HG02981 (cell line): ENCODE measurements around the gene MRPL30.
"Not testable (repeated sequence)": the region's sequence is repeated elsewhere in the genome, so short reads cannot be mapped to it uniquely, and the experiment has no call there.

Source experiments
- ATAC-seq: cut with Tn5 transposase; IDR thresholded peaks from one replicate; pipeline ENCODE4 v1.9.1; 2021; ENCODE audit warnings: mild to moderate bottlenecking, moderate library complexity; ENCODE audit not compliant: unreplicated experiment

The MRPL30 gene

GRCh38 chr2:99180755-99181623 lies at the start of gene MRPL30, which contains the start of gene MITD1:
TSS of gene MRPL30 (plus strand) at chr2:99181184. CDS start at chr2:99186204, 5,020 bp downstream.
TSS of gene MITD1 (minus strand) at chr2:99181058. CDS start at chr2:99180981, 77 bp downstream.
- ATAC-seq = peak; percentile 87

- ATAC-seq = not testable (repeated sequence)
These were observed 45.9 kb upstream of the MRPL30 start for GRCh38 chr2:99135044-99135556.

DNA sequence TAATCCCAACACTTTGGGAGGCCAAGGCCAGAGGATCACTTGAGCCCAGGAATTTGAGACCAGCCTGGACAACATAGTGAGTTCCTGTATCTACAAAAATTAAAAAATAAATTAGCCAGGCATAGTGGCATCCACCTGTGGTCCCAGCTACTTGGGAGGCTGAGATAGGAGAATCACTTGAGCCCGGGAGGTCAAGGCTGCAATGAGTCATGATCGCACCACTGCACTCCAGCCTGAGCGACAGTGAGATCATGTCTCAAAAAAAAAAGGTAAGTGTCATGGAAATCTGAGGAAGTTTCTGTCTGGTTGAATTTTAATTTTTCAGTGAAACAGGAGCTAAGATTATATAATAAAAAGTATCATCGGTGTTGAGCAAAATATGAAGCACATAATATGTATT lies 42.0 kb upstream of the MRPL30 start:
- no peak for ATAC-seq

DNA sequence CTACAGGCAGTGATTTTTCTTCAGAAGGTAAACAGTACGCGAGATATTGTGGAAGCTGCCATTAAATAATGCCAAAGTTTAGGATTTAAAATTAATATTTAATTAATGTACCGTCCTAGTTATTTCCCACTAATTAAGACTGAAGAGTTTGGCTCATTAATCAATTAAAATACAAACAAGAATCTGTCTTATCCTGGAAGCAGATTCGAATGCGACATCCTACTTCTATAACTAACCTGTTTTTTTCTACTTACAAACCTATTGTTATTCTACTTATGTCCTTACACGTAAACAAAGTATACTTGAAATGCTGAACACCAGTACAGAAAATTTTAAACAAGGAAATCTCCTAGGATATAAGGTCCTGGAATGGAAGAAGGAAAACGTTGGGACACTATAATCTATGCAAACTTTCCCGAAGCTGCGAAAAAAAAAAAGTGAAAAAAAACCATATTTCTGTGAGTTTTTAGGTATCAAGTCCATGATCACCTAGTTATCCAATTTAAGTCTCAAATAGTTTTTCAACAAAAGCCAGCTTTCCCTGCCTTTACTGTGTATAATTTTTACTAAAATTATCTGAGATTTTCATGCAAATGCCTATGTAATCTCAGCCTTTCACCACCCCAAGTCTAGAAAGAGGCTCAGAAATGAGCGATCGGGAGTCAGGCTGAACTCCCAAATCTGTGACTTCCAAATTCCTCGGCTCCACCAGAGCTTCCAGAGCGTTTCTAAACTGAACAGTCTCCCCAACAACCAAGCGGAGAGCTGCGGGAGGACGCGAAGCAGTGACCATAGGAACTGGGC lies 40.7 kb upstream of the MRPL30 start:
- ATAC-seq = no peak

DNA sequence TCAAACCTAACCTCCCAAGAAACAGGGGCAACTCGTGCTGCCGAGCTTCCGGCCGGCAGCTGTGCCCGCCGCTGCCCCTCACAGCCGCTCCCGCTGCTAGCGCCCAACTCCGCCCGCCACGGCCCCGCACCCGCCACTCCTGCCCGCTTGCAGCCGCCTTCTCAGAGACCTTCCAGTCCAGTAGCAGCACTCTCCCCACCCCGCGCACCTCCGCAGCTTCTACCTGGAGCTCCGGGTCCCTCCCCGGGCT lies 40.2 kb upstream of the MRPL30 start:
- ATAC-seq = peak; percentile 18

- peak; percentile 83 for ATAC-seq
These were observed 39.6 kb upstream of the MRPL30 start, which contains the start of gene C2orf15 for GRCh38 chr2:99141110-99142108. TSS of gene C2orf15 (plus strand) at chr2:99141707. CDS start at chr2:99150559, 8,852 bp downstream.

GRCh38 chr2:99150706-99151105 lies 30.3 kb upstream of the MRPL30 start:
- ATAC-seq = no peak

DNA sequence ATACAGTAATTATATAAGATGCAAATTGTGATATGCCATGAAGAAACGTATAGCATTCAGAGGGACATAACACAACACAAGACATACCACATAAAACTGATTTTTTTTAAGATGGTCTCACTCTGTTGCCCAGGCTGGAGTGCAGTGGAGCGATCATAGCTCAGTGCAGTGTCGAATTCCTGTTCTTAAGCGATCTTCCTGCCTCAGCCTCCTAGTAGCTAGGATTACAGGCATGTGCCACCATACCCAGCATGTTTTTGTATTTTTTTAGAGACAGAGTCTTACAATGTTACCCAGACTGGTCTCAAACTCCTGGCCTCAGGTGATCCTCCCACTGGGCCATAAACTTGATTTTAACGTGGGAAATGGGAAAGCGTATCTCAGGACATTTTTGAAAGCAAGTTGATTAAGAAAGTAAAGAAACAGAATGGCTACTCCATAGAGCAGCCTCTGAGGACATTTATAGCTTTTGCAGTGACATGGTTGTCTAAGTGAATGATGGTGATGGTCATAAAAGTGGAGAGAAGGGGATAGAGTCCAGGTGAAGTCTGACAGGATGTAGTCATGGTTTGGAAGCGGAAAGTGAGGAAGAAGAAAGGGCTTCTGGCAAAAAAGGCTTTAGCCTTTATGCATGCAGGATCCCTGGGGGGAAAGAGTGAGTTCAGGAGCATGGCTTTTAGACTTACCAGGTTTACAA lies 28.6 kb upstream of the MRPL30 start:
- ATAC-seq = no peak

DNA sequence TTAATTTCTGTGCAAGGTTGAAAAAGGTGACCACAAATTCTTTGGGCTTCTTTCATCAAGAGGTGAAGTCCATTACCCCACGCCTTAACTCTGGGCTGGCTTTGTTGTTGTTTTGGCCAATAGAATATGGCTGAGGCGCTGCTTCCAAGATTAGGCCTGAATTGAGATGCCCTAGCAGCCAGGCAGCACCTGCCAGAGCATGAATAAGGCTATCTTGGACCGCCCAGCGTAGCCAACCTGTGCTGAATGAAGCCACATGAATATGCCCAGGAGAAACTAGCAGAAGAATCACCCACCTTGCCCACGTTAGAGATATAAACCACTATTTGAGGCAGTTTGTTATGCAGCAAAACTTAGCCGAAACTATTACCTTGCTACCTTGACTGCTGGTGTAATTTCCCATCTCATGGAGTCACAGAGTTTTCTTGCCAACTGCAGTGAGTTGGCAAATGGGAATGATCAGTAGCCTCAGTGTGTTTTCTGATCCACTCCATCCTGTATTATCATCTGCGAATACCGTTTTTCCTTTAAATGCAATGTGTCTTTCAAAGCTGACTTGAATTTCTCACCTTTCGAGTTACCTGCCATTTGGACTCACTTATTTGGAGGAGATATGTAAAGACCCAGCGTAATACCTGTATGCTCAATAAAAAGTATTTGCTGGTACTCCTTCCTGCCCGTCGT lies 26.9 kb upstream of the MRPL30 start:
- no peak for ATAC-seq

GRCh38 chr2:99154643-99155536 lies 26.1 kb upstream of the MRPL30 start, which contains the start of the genes LIPT1 and TSGA10:
TSS of gene LIPT1 (plus strand) at chr2:99154967. CDS start at chr2:99161958, 6,991 bp downstream.
TSS of gene TSGA10 (minus strand) at chr2:99154942. CDS start at chr2:99109439, 45,503 bp downstream.
- peak; percentile 94 for ATAC-seq

- ATAC-seq = no peak
These were observed 24.1 kb upstream of the MRPL30 start for GRCh38 chr2:99156891-99157290.

DNA sequence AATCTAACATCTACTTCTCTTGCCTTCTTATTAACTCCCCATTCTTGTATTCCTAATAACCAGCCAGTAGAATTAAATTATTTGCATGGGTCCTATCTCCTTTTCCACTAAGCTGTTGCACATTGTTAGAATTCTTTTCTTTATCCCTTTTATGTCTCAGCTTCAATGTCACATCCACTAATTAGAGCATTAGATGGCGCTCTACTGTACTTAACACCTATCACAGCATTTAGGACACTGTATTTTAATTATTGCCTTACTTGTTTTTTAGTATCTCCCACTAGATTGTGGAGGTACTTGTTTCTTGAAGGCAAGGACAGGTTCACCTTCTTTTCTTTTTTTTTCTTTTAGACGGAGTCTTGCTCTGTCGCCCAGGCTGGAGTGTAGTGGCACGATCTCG lies 22.4 kb upstream of the MRPL30 start:
- no peak for ATAC-seq

- ATAC-seq = no peak
These were observed 21.4 kb upstream of the MRPL30 start for GRCh38 chr2:99159594-99159993.

GRCh38 chr2:99166218-99166617 lies 14.8 kb upstream of the MRPL30 start:
- ATAC-seq = no peak

- no peak for ATAC-seq
These were observed 11.4 kb upstream of the MRPL30 start for GRCh38 chr2:99169534-99169933.

GRCh38 chr2:99171377-99172140 lies 9.4 kb upstream of the MRPL30 start:
- ATAC-seq = no peak

- ATAC-seq = no peak
These were observed 628 bp downstream of the MRPL30 start for GRCh38 chr2:99181624-99182000.
